ENCODE data around the gene AP1AR.

GRCh38 chr4:112316360-112316759, 84.8 kb downstream of the AP1AR start:
- TF ChIP-seq KAT7 (CRISPR knock-in tag; IDR thresholded peaks at IDR 0.05; ENCODE audit: borderline replicate concordance) (no peak), CTCF (IDR thresholded peaks at IDR 0.05) (no peak), ERG (CRISPR knock-in tag; IDR thresholded peaks at IDR 0.05) (no peak), SP1 (CRISPR knock-in tag; conservative IDR thresholded peaks at IDR 0.05) (no peak), E2F4 (CRISPR knock-in tag; IDR thresholded peaks at IDR 0.05; ENCODE audit: borderline replicate concordance, low read depth) (no peak), MYBL2 (CRISPR knock-in tag; IDR thresholded peaks at IDR 0.05) (no peak), E2F1 (CRISPR knock-in tag; IDR thresholded peaks at IDR 0.05) (no peak), FOXP4 (CRISPR knock-in tag; IDR thresholded peaks at IDR 0.05) (no peak), ESRRA (CRISPR knock-in tag; IDR thresholded peaks at IDR 0.05; ENCODE audit: borderline replicate concordance) (no peak)

All from WTC11 (cell line).